ENCODE measurements around the gene PPM1J. TPM values are rescaled to one million over a fixed set of nuclear protein-coding genes. Genes with fewer than 3 reads are reported as not detected.

PPM1J gene
- total and polyA plus RNA-seq, 2 of the 13 experiments (the other 11 are each of a cell fraction or from before 2014, with no cell fraction given), result 0.07 to 0.22 TPM

DNA sequence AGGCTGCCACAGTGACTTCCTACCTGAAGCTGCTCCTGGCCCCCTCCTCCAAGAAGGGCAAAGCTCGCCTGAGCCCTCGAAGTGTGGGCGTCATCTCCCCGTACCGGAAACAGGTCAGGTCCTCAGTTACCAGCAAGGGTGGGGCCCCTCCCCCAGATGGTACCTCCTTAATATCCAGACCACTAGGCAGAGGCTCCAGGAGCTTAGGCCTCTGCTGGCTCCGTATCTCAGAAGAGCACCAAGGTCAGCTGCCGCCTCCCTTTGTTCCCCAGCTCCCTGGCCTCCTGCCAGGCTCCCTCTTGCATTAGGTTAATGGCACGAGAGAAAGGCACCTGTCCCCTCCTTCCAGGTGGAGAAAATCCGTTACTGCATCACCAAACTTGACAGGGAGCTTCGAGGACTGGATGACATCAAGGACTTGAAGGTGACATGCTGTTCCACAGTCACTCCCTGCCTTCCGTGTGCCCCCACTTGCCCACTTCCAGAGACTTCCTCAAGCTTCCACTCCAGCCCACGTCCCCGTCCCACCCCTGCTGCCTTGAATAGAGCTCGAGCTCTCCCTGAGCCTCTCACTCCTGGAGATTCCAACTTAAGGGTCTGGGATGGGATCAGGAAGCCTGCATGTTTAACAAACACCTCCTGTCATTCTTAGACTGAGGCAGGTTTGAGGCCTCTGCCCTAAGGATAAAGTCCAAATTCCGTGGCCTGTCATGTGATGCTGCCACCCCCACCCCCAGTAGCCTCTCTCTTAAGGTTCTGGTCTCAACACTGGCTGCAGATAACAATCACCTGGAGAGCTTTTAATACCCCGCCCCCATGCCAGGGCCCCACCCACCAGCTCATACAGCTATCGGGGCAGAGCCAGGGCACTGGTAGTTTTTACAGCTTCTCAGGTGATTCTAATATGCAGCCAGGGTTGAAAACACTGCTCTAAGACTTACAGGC lies 16.5 kb downstream of the PPM1J start (continued):
- peak; percentile 90 for TF ChIP-seq PAXIP1 (CRISPR knock-in tag; conservative IDR thresholded peaks at IDR 0.05)
- no peak; the same call in 1 of the 2 replicates for TF ChIP-seq ZNF160 (CRISPR knock-in tag; IDR thresholded peaks at IDR 0.05)
- TF ChIP-seq IKZF5 (CRISPR knock-in tag; IDR thresholded peaks at IDR 0.05), result no peak; the same call in 1 of the 2 replicates
- TF ChIP-seq SATB2 (CRISPR knock-in tag; IDR thresholded peaks at IDR 0.05), result no peak
- TF ChIP-seq, protein P1, sequence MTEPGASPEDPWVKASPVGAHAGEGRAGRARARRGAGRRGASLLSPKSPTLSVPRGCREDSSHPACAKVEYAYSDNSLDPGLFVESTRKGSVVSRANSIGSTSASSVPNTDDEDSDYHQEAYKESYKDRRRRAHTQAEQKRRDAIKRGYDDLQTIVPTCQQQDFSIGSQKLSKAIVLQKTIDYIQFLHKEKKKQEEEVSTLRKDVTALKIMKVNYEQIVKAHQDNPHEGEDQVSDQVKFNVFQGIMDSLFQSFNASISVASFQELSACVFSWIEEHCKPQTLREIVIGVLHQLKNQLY (CRISPR knock-in tag; IDR thresholded peaks at IDR 0.05), result 0 out of 2 replicates have a peak, but pooled peaks have one; percentile 35
- TF ChIP-seq RARA (CRISPR knock-in tag; IDR thresholded peaks at IDR 0.05), result peak; percentile 59
- TF ChIP-seq, protein P2, sequence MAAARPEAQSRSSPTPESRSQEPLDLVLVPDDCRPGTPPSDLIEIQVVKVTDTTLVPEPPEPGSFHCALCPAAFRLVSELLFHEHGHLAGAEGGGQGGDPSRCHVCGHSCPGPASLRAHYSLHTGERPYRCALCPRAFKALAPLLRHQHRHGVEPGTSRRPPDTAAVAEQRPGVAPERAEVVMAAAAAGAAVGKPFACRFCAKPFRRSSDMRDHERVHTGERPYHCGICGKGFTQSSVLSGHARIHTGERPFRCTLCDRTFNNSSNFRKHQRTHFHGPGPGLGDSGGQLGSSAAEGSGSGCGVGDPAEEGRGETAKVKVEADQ (CRISPR knock-in tag; IDR thresholded peaks at IDR 0.05; ENCODE audit: borderline replicate concordance), result no peak
- TF ChIP-seq ERF (CRISPR knock-in tag; IDR thresholded peaks at IDR 0.05), result peak; percentile 44; the same call in 1 of the 2 replicates
- peak; percentile 63; the same call in 1 of the 2 replicates for TF ChIP-seq DMAP1 (CRISPR knock-in tag; IDR thresholded peaks at IDR 0.05)
- no peak for TF ChIP-seq MEF2D (CRISPR knock-in tag; IDR thresholded peaks at IDR 0.05)
- TF ChIP-seq SNAI1 (CRISPR knock-in tag; IDR thresholded peaks at IDR 0.05; ENCODE audit: borderline replicate concordance), result no peak
- no peak for TF ChIP-seq ATF3 (CRISPR knock-in tag; IDR thresholded peaks at IDR 0.05)
- TF ChIP-seq TBX2 (CRISPR knock-in tag; IDR thresholded peaks at IDR 0.05; ENCODE audit: borderline replicate concordance), result peak; percentile 72
- TF ChIP-seq, protein P3, sequence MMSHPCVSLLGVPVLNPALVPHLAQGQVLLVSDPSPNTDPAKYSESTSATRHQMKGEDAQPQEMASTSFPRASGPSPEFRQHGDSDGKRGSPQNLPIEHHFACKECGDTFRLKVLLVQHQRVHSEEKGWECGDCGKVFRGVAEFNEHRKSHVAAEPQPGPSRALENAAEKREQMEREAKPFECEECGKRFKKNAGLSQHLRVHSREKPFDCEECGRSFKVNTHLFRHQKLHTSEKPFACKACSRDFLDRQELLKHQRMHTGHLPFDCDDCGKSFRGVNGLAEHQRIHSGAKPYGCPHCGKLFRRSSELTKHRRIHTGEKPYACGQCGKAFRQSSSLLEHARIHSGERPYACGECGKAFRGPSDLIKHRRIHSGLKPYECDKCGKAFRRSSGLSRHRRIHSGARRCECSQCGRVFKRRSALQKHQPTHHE (CRISPR knock-in tag; IDR thresholded peaks at IDR 0.05; ENCODE audit: borderline replicate concordance), result no peak
- TF ChIP-seq SOX5 (CRISPR knock-in tag; IDR thresholded peaks at IDR 0.05; ENCODE audit: borderline replicate concordance), result peak; percentile 45; the same call in 1 of the 2 replicates
- peak; percentile 35; the same call in 1 of the 2 replicates for TF ChIP-seq SIN3A (IDR thresholded peaks at IDR 0.05; ENCODE audit: borderline replicate concordance, low read depth, low read length)
- TF ChIP-seq CAMTA2 (CRISPR knock-in tag; IDR thresholded peaks at IDR 0.05; ENCODE audit: borderline replicate concordance), result no peak

Data from HepG2 (cell line).